Prostate gland (tissue), 2 donors: ENCODE results near the gene SOX8.

Experiments
- POLR2A ChIP-seq: fragments of 450-650 bp; IDR thresholded peaks from one replicate; pipeline ENCODE4 v1.6.1; 2016; ENCODE audit warnings: antibody characterized with exemption, mild to moderate bottlenecking
- POLR2AphosphoS5 ChIP-seq: sonication (generic); formaldehyde crosslinking; IDR thresholded peaks from one replicate; pipeline ENCODE4 v1.6.1; 2017; ENCODE audit warnings: antibody characterized with exemption
- TF ChIP-seq, protein P1 (sequence below), 4 experiments: fragments of 200-600 bp in 2 of 4; fragments of 450-650 bp in 2 of 4; sonication (generic) in 2 of 4; IDR thresholded peaks; 1 replicate in 3 of 4; 2 replicates in 1 of 4; pipeline ENCODE4 v1.5.1; 2016 to 2019; ENCODE audit warnings: antibody characterized with exemption in 4 of 4, mild to moderate bottlenecking in 2 of 4, moderate library complexity in 2 of 4

DNA sequence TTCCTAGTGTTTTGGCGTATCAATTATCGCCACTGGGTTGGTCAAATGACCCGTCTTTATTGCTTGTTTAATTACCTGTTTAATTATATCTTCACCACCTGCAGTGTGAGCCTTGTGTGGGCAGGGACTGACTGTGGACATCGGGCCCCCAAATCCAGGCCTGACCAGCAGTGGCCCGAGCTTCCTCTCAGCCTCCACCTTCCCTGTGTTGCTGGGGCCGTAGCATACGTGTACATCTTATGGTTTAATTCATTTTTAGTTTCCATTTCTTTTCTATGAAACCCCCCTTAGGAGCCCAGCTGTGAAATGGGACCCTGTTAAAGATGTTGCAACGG, 9.6 kb upstream of the SOX8 start:
- TF ChIP-seq, protein P1, sequence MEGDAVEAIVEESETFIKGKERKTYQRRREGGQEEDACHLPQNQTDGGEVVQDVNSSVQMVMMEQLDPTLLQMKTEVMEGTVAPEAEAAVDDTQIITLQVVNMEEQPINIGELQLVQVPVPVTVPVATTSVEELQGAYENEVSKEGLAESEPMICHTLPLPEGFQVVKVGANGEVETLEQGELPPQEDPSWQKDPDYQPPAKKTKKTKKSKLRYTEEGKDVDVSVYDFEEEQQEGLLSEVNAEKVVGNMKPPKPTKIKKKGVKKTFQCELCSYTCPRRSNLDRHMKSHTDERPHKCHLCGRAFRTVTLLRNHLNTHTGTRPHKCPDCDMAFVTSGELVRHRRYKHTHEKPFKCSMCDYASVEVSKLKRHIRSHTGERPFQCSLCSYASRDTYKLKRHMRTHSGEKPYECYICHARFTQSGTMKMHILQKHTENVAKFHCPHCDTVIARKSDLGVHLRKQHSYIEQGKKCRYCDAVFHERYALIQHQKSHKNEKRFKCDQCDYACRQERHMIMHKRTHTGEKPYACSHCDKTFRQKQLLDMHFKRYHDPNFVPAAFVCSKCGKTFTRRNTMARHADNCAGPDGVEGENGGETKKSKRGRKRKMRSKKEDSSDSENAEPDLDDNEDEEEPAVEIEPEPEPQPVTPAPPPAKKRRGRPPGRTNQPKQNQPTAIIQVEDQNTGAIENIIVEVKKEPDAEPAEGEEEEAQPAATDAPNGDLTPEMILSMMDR (IDR thresholded peaks at IDR 0.05): no peak
- TF ChIP-seq POLR2A (no peak), POLR2AphosphoS5 (no peak)
